HG03064 (cell line): ENCODE results near the gene CCNQ.

Experiments
- ATAC-seq: cut with Tn5 transposase; IDR thresholded peaks from one replicate; pipeline ENCODE4 v1.9.1; 2021; ENCODE audit warnings: low read depth; ENCODE audit not compliant: unreplicated experiment

Gene CCNQ

GRCh38 chrX:153637121-153638040 lies 38.4 kb upstream of the CCNQ start:
- ATAC-seq, result no peak

- ATAC-seq, result no peak
Observed at GRCh38 chrX:153636716-153637115, 37.8 kb upstream of the CCNQ start.

GRCh38 chrX:153635788-153636668 lies 37.1 kb upstream of the CCNQ start:
- ATAC-seq, result no peak

GRCh38 chrX:153635388-153635787 lies 36.4 kb upstream of the CCNQ start:
- ATAC-seq, result no peak

- no peak for ATAC-seq
Observed at GRCh38 chrX:153634832-153635231, 35.9 kb upstream of the CCNQ start.

DNA sequence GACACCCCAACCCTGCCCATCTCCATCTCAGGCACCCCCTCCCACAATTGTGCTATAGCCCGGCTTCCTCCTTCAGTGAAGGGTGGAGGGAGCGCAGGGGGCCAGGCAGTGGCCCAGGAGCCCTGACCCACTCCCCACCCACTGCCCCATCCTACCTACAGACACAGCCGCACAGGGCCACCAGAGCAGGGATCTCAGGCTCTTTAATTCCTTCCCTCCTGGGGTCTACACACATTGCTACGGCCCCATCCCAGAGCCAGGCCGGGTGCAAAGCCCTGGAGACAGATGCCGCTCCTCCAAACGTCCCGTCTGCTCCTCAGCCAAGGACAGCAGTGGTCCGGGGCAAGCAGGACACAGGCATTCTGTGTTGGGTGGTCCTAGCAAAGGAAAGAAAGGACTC lies 35.3 kb upstream of the CCNQ start:
- ATAC-seq, result no peak

- no peak for ATAC-seq
Observed at GRCh38 chrX:153633607-153634180, 34.8 kb upstream of the CCNQ start.

GRCh38 chrX:153633048-153633447 lies 34.1 kb upstream of the CCNQ start:
- no peak for ATAC-seq

GRCh38 chrX:153632595-153632946 lies 33.6 kb upstream of the CCNQ start:
- no peak for ATAC-seq

- no peak for ATAC-seq
Observed at GRCh38 chrX:153631907-153632594, 33.1 kb upstream of the CCNQ start.

GRCh38 chrX:153631346-153631745 lies 32.4 kb upstream of the CCNQ start:
- no peak for ATAC-seq

DNA sequence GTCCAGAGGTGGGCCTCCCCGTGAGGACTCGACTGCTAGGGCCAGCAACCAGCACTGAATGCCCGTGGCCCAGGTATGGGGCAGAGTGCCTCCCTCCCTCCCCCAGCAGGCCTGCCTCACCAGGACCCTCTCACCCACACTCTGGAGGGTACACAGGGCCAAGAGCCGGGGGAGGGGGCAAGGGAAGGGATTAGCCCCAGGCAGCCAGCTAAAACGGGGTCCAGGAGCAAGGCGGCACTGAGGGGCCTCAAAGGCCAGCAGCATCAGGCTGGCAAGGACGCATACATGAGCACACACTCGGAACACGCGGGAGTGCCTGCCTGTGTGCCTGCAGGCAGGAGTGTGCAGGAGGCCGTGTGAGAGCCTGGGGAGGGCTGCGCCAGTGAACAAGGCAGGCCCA lies 29.7 kb upstream of the CCNQ start:
- no peak for ATAC-seq

GRCh38 chrX:153628129-153628528 lies 29.2 kb upstream of the CCNQ start:
- ATAC-seq, result no peak

GRCh38 chrX:153627675-153628111 lies 28.8 kb upstream of the CCNQ start:
- ATAC-seq, result no peak

DNA sequence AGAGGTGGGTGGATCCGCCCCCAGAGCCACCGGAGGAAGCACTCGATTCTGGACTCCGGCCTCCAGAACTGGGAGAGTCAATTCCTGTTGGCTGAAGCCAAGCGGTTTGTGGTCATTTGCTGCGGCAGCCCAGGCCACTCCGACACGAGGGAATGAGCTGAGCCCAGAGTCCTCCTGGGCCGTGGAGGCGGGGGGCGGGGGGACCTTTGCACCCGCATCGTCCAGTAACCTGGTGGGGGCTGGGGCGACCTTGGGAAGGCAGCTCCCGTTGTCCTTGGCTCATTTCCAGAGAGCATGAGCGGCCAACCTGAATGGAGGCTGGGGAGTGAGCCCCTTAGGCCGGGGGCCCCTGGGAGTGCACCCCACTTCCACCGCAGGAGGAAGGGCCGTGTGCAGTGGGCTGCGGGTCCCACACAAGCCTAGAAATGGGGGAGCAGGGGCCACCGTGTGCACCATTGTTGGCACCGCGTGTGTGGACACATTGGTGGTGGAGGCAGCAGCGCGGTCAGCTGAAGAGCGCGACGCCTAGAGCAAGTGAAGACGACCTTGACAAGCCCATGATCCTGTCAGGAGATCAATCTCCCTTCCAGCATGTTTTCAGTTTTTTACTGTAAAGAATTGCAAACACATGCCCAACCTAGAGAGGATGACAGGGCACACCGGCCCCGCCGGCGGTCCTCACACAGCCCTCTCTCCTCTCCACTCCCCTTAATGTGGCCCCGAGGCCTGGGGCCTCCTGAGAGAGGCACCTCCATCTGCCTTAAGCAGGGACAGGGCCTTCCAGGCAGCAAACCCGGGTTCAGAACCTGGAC lies 28.1 kb upstream of the CCNQ start:
- ATAC-seq, result no peak

DNA sequence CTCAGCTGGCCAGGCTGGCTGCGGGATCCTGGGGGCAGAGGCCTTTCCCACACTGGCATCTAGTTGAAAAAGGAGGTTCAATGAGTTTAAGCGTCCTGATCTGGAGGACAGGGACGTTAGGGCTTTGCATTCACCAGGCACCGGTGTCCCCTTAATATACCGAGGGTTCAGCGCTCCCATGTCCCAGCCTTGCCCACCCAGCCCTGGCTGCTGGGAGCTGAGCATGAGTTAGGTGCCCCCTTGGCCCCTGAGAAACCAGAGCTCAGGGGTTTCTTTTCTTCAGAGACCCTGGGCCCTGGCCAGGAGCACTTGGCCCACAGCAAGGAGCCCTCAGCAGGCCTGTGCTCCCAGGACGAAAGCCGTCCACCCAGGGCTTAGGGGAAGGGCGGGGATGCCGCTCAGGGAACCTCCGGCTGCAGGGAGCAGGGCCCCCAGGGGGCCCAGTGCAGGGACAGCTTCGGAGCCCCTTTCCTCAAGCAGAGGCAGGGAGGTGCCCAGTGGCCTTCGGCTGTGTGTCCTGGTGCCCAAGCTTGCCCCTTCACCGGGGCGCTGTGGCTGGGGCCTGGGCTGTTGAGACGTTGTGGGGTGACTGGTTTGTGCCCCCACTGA lies 27.2 kb upstream of the CCNQ start:
- ATAC-seq, result no peak

GRCh38 chrX:153625271-153626024 lies 26.5 kb upstream of the CCNQ start:
- no peak for ATAC-seq

DNA sequence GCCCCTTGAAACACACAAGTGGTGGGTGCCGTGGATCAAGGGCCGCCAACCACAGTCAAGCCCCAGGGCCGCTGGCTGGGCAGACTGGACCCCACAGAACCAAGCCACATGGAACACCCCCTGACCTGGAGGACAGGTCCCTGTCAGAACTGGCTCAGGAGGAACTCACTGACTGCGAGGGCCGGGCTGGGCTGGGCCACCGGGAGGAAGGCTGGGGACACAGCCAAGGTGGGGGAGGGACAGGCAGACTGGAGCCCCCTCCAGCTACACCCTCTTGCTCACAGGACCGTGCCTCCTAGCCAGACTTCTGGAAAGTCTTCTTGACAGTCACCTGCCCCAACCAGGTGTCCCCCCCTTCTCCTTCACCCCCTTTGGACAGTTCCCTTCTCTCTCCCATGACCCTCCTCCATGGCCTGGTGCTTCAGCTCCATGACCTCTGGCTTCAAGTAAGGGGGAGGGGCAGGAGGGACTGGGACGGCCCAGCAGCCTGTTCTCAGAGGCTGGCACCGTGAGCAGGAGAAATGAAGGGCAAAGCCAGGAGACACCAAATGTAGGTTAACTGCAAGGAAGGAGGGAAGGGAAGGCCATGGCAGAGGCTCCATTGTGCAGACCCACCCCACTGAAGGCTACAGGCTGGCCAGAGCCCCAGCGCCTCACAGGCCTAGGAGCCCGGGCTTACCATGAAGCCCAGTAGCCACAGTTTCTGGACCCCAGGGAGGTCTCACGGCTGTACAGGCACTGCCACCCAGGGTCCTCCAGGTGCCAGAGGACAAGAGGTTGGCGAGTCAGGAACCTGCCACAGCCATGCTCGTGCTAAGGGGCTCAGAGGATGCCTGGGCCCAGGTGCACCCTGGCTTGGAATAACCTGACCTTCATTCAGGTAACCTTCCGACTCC lies 25.5 kb upstream of the CCNQ start:
- ATAC-seq, result no peak
